ENCODE results near the gene ENPP4.

The ENPP4 gene

GRCh38 chr6:46160102-46160501 is 30.3 kb downstream of the ENPP4 start:
- TF ChIP-seq CTCF (IDR thresholded peaks at IDR 0.05; ENCODE audit: low read depth, low read length, poor library complexity, severe bottlenecking) (no peak), EZH2phosphoT487 (IDR thresholded peaks at IDR 0.05; ENCODE audit: borderline replicate concordance, low read length) (no peak)
- no peak overlapping the region for H3K4me3 ChIP-seq (ENCODE audit: low read length)
- no peaks in the 10 kb centered on the region for H3K9me2 ChIP-seq (replicated peaks; ENCODE audit: control insufficient read depth, low read length)
- H3K9me3 ChIP-seq (ENCODE audit: control insufficient read depth, insufficient read depth, low read length): no peaks in the 10 kb centered on the region
- no peaks in the 10 kb centered on the region for H3F3A ChIP-seq (ENCODE audit: control insufficient read depth, insufficient read depth)
- H3K27ac ChIP-seq (ENCODE audit: low read depth, low read length): no peak overlapping the region
- no peaks in the 10 kb centered on the region for H4K20me1 ChIP-seq (ENCODE audit: control insufficient read depth, insufficient read depth, low read depth, low read length)
- H3K27me3 ChIP-seq (ENCODE audit: control insufficient read depth, low read length): no peaks in the 10 kb centered on the region
- H3K4me2 ChIP-seq (ENCODE audit: low read length): no peak overlapping the region
- no peaks in the 10 kb centered on the region for H3K36me3 ChIP-seq (ENCODE audit: control insufficient read depth, low read length)
- H3K4me1 ChIP-seq (ENCODE audit: control insufficient read depth, low read length): no peaks in the 10 kb centered on the region
- no peaks in the 10 kb centered on the region for H3K79me2 ChIP-seq (ENCODE audit: control insufficient read depth, low read length)

GRCh38 chr6:46170357-46171289 is 40.8 kb downstream of the ENPP4 start, which contains the start of gene ENPP5:
Gene ENPP5 (minus strand): TSS chr6:46170980. CDS start chr6:46168262, 2,718 bp downstream.
- H3K4me1 ChIP-seq (ENCODE audit: control insufficient read depth, low read length): peaks cover 8% of the 10 kb centered on the region
- no peaks in the 10 kb centered on the region for H3K9me2 ChIP-seq (replicated peaks; ENCODE audit: control insufficient read depth, low read length)
- no peak for TF ChIP-seq EZH2phosphoT487 (IDR thresholded peaks at IDR 0.05; ENCODE audit: borderline replicate concordance, low read length)
- no peak for TF ChIP-seq CTCF (IDR thresholded peaks at IDR 0.05; ENCODE audit: low read depth, low read length, poor library complexity, severe bottlenecking)
- no peaks in the 10 kb centered on the region for H4K20me1 ChIP-seq (ENCODE audit: control insufficient read depth, insufficient read depth, low read depth, low read length)
- peaks cover 3% of the 10 kb centered on the region; the same call in 1 of the 2 replicates for H3K27me3 ChIP-seq (ENCODE audit: control insufficient read depth, low read length)
- no peaks in the 10 kb centered on the region for H3K9me3 ChIP-seq (ENCODE audit: control insufficient read depth, insufficient read depth, low read length)
- H3K36me3 ChIP-seq (ENCODE audit: control insufficient read depth, low read length): no peaks in the 10 kb centered on the region
- peak within 1 kb of the TSS; percentile 78 for H3K4me2 ChIP-seq (ENCODE audit: low read length)
- H3F3A ChIP-seq (ENCODE audit: control insufficient read depth, insufficient read depth): no peaks in the 10 kb centered on the region
- peak within 1 kb of the TSS; percentile 81 for H3K4me3 ChIP-seq (ENCODE audit: low read length)
- no peaks in the 10 kb centered on the region for H3K79me2 ChIP-seq (ENCODE audit: control insufficient read depth, low read length)
- H3K27ac ChIP-seq (ENCODE audit: low read depth, low read length): no peak within 1 kb of the TSS

- H3K9me2 ChIP-seq (replicated peaks; ENCODE audit: control insufficient read depth, low read length): no peaks in the 10 kb centered on the region
- no peaks in the 10 kb centered on the region for H4K20me1 ChIP-seq (ENCODE audit: control insufficient read depth, insufficient read depth, low read depth, low read length)
- no peaks in the 10 kb centered on the region for H3K36me3 ChIP-seq (ENCODE audit: control insufficient read depth, low read length)
- H3K9me3 ChIP-seq (ENCODE audit: control insufficient read depth, insufficient read depth, low read length): no peaks in the 10 kb centered on the region
- no peaks in the 10 kb centered on the region for H3K79me2 ChIP-seq (ENCODE audit: control insufficient read depth, low read length)
- no peak overlapping the region for H3K27ac ChIP-seq (ENCODE audit: low read depth, low read length)
- H3K27me3 ChIP-seq (ENCODE audit: control insufficient read depth, low read length): peaks cover 3% of the 10 kb centered on the region; the same call in 1 of the 2 replicates
- no peak for TF ChIP-seq CTCF (IDR thresholded peaks at IDR 0.05; ENCODE audit: low read depth, low read length, poor library complexity, severe bottlenecking)
- no peak for TF ChIP-seq EZH2phosphoT487 (IDR thresholded peaks at IDR 0.05; ENCODE audit: borderline replicate concordance, low read length)
- no peak overlapping the region for H3K4me2 ChIP-seq (ENCODE audit: low read length)
- H3F3A ChIP-seq (ENCODE audit: control insufficient read depth, insufficient read depth): no peaks in the 10 kb centered on the region
- peaks cover 19% of the 10 kb centered on the region for H3K4me1 ChIP-seq (ENCODE audit: control insufficient read depth, low read length)
- no peak overlapping the region for H3K4me3 ChIP-seq (ENCODE audit: low read length)
These were observed 42.4 kb downstream of the ENPP4 start for GRCh38 chr6:46172176-46172575.

All from DOHH2 (cell line).